NOMO-1 treated with dmso at 0.1 percent for 144 hours (cell line): ENCODE data around the gene SIPA1.

Source experiments
- DNase-seq: peaks from one replicate; lab custom pipeline; 2025; ENCODE audit not compliant: unreplicated experiment; lab: John Stamatoyannopoulos, UW

The SIPA1 gene

GRCh38 chr11:65642014-65642671 lies 4.2 kb downstream of the SIPA1 start:
- no peak for DNase-seq

GRCh38 chr11:65643971-65644370 lies 6.1 kb downstream of the SIPA1 start:
- no peak for DNase-seq

- no peak for DNase-seq
These were observed 6.9 kb downstream of the SIPA1 start for GRCh38 chr11:65644837-65645236.

DNA sequence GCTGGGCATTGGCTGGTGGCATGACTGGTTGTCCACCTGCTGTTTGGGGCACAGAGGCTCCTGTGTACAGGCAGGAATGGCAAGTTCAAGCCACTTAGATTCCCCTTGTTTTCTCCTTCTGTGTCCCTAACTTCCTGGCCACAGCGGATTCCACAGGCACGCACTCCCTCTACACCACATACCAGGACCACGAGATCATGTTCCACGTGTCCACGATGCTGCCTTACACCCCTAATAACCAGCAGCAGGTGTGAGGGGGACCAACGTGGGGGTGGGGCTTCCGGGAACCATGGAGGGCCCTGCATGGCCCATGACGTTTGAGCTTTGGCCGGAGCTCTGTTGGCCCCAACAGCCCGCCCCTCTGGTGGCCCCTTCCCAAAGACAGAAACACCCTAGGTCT lies 7.8 kb downstream of the SIPA1 start:
- DNase-seq = no peak

- DNase-seq = no peak
These were observed 8.5 kb downstream of the SIPA1 start for GRCh38 chr11:65646288-65646957.

GRCh38 chr11:65646958-65647701 lies 9.2 kb downstream of the SIPA1 start:
- no peak for DNase-seq

DNA sequence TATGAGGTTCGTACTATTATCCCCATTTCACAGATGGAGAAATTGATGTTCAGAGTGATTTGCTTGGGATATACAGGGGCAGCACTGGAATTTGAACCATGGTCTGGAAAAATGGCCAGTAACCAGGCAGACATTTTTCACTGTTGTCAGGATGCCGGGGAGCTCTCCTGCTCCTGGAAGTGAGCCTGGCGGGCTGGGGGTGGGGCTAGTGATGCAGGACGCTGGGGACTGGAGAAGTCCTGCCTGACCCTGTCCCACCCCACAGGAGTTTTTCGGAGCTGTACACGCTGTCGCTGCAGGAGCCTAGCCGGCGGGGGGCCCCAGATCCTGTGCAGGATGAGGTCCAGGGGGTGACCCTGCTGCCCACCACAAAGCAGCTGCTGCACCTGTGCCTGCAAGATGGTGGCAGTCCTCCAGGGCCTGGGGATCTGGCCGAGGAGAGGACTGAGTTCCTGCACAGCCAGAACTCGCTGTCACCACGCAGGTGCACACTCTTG lies 11.1 kb downstream of the SIPA1 start:
- DNase-seq = no peak

GRCh38 chr11:65649656-65650546 lies 12.0 kb downstream of the SIPA1 start:
- no peak for DNase-seq

DNA sequence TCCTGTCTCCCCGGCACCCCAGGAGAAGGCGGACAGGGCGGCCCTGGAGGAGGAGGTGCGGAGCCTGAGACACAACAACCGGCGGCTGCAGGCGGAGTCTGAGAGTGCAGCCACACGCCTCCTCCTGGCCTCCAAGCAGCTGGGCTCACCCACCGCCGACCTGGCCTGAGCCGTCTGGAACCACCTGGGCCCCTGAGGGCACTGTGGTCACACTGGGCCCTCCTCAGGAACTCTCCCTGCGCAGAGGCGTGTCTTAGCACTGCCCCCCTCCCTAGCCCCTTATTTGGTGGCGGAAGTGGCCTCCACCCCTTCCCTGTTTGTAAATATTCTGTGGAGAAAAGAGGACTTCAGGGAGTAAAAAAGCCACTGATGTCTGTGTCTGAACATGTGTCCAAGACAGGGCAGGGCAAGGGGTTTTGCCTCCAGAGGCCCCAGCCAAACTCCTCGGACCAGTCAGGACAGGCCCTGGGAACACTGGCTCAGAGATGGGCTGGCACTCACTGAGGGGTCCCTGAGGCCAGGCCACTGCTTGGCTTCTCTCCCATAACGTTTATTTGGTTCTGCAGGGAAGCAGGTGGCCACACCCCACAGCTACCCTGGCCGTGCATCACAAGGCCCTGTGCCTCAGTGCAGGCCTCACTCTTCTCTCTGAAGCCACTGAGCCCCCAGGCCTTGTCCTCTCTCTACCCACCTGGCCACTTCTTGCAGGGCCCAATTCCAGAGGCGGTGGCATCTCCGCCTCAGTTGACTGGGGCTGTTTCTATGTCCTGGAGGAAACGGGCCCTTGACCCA lies 12.8 kb downstream of the SIPA1 start:
- DNase-seq = no peak

DNA sequence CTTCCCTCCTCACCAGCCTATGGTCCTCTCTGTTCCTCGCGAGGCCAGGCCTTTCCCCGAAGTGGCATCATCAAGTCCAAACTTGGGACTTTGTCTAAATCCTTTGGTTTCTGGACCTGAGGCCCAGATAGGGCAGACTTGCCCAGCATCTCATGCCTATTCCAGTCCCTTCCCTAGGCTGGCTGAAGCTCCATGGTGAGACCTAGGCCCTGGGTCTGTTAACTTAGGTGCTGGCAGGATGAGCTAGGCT lies 13.4 kb downstream of the SIPA1 start:
- no peak for DNase-seq

GRCh38 chr11:65651589-65652510 lies 13.9 kb downstream of the SIPA1 start:
- DNase-seq = no peak

DNA sequence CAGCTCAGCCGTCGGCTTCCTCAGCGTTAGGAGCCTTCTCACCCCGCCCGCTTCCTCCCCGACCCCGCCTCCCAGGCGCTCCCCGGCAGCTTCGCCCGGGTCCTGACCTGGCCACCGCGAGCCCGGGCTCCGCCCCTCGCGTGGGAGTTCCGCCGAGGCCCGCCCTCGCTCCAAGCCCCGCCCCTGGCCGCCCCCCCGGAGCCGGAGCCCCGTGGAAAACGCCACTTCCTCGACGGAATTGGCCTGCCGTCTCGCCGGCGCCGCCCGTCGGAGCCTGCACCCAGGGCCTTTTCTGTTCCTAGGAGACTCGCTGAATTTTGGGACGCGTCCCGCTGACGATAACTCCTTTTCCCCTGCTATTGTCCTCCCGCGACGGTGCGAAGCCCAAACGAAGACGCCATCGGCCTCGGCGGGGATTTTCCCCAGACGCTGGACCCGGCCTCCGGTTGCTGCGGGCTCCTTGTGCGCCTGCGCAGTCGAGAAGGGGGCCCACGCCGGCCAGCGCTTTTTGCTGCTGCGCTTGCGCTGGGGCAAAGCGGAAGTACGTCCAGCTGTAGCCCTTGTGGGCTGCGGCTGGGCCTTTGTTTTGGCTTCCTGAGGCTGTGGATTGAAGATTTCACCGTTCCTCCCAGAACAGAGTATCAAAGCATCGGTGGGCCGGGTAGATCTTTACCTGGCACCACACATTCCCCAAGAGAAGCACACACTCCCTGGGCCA lies 14.8 kb downstream of the SIPA1 start:
- DNase-seq = peak; percentile 93

- no peak for DNase-seq
These were observed 15.6 kb downstream of the SIPA1 start for GRCh38 chr11:65653229-65654225.

- DNase-seq = no peak
These were observed 16.8 kb downstream of the SIPA1 start for GRCh38 chr11:65654375-65655349.

- no peak for DNase-seq
These were observed 17.9 kb downstream of the SIPA1 start for GRCh38 chr11:65655570-65656332.

GRCh38 chr11:65657426-65657825 lies 19.5 kb downstream of the SIPA1 start:
- DNase-seq = no peak
